Measurements from ENCODE around the gene ADAM12. TPM values are rescaled to one million over a fixed set of nuclear protein-coding genes. Genes with fewer than 3 reads are reported as not detected.

The ADAM12 gene
- total and polyA plus RNA-seq, 8 donors: 0.03 to 3.7 (median 0.15) TPM

DNA sequence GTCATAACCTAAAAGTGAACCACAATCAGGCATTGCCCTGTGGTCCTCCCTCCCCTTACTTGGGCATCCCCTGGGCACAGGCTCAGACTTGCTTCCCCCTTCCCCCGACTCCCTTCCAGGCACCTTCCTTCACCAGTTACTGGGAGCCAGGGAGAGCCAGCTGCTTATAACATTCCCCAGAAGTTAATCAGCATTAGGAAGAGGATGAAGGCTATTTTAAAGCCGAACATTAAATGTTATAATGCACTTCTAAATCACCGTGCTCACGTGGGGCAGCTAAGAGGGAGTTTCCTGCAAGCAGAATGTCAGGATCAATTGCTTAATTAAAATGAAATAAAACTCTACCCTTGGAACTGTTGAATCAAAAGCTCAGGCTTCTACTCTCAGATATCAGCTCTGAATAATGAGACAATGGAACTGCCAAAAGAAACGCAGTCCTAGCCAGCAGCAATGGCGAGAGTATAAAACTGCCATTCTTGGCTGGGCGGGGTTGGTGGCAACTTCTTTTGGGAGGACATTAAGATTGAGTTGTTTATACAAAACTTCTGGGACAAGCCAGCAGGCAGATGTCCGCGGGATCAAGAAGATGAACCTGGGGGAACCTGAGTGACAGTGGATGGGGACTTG lies 322.4 kb downstream of the ADAM12 start:
- Histone ChIP-seq H3K36me3 (no peaks in the 10 kb centered on the region), H3K27me3 (no peaks in the 10 kb centered on the region), H3K9me3 (no peaks in the 10 kb centered on the region), H3K4me1 (peaks cover 0 to 6% (median 0%) of the 10 kb centered on the region in 3 donors), H3K27ac (no peak overlapping the region), H3K4me3 (no peak overlapping the region)
- 71 to 78% methylated on average over 9 of the region's 9 CpGs for WGBS, 2 donors
- TF ChIP-seq, protein P1, sequence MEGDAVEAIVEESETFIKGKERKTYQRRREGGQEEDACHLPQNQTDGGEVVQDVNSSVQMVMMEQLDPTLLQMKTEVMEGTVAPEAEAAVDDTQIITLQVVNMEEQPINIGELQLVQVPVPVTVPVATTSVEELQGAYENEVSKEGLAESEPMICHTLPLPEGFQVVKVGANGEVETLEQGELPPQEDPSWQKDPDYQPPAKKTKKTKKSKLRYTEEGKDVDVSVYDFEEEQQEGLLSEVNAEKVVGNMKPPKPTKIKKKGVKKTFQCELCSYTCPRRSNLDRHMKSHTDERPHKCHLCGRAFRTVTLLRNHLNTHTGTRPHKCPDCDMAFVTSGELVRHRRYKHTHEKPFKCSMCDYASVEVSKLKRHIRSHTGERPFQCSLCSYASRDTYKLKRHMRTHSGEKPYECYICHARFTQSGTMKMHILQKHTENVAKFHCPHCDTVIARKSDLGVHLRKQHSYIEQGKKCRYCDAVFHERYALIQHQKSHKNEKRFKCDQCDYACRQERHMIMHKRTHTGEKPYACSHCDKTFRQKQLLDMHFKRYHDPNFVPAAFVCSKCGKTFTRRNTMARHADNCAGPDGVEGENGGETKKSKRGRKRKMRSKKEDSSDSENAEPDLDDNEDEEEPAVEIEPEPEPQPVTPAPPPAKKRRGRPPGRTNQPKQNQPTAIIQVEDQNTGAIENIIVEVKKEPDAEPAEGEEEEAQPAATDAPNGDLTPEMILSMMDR (IDR thresholded peaks at IDR 0.05): no peak
- ATAC-seq (no peak), DNase-seq (no peak), FAIRE-seq (no peak)
- intact Hi-C loops (cut with DNase I): no loop called here

DNA sequence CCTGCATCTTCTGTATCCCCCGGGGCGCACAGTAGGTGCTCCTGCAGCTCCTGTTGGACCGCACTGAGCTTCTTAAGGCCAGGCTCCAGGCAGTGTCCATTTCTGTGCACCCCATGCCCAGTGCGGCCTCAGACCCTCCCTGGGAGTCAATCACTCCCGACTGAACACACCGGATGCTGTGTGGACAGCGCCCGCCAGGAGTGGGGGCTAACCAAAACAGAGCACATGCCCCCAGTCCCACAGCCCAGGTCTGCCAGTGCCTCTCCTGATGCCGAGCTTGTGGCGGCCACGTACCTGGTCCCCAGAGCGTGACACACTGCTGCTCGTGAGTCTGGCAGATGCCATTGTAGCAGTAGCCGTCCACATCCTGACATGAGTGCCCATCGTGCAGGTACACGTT lies 323.8 kb downstream of the ADAM12 start:
- H3K4me1 ChIP-seq: peaks cover 0 to 6% (median 0%) of the 10 kb centered on the region in 3 donors
- ATAC-seq (no peak), FAIRE-seq (no peak), DNase-seq (peak in 1 of 6 donors; percentile 38)
- H3K4me3 ChIP-seq: no peak overlapping the region
- WGBS, 2 donors: 74 to 81% methylated on average over 16 of the region's 16 CpGs
- intact Hi-C loops (cut with DNase I): no loop called here
- TF ChIP-seq, protein P1 (IDR thresholded peaks at IDR 0.05): no peak
- H3K36me3 ChIP-seq: no peaks in the 10 kb centered on the region
- no peaks in the 10 kb centered on the region for H3K27me3 ChIP-seq
- H3K9me3 ChIP-seq: no peaks in the 10 kb centered on the region
- H3K27ac ChIP-seq: no peak overlapping the region

DNA sequence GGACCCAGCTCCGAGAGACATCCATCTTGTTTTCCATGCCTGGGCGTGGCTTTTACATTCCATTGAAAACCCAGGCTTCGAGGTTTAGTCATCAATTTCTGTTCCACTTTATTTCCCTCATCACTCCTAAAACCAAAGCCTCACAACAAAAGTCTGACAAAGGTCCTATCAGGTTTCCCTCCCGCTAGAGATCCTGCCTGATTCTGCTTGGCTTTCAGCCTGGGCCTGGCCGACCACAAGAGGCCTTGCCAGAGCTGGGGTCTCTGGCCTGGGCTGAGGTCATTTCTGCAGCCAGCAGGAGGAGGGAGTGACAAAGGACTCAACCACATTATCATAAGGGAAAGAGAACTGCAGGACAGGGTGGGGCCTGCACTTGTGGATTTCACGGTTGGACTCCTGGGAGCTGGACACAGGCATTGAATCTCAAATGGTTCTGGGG lies 324.9 kb downstream of the ADAM12 start:
- peaks cover 0 to 6% (median 0%) of the 10 kb centered on the region in 3 donors for H3K4me1 ChIP-seq
- no peaks in the 10 kb centered on the region for H3K9me3 ChIP-seq
- FAIRE-seq (no peak), DNase-seq (no peak), ATAC-seq (no peak)
- H3K4me3 ChIP-seq: no peak overlapping the region
- H3K27ac ChIP-seq: no peak overlapping the region
- intact Hi-C loops (cut with DNase I): no loop called here
- TF ChIP-seq, protein P1 (IDR thresholded peaks at IDR 0.05): no peak
- no peaks in the 10 kb centered on the region for H3K27me3 ChIP-seq
- WGBS, 2 donors: 80 to 83% methylated on average over 6 of the region's 6 CpGs
- H3K36me3 ChIP-seq: no peaks in the 10 kb centered on the region

DNA sequence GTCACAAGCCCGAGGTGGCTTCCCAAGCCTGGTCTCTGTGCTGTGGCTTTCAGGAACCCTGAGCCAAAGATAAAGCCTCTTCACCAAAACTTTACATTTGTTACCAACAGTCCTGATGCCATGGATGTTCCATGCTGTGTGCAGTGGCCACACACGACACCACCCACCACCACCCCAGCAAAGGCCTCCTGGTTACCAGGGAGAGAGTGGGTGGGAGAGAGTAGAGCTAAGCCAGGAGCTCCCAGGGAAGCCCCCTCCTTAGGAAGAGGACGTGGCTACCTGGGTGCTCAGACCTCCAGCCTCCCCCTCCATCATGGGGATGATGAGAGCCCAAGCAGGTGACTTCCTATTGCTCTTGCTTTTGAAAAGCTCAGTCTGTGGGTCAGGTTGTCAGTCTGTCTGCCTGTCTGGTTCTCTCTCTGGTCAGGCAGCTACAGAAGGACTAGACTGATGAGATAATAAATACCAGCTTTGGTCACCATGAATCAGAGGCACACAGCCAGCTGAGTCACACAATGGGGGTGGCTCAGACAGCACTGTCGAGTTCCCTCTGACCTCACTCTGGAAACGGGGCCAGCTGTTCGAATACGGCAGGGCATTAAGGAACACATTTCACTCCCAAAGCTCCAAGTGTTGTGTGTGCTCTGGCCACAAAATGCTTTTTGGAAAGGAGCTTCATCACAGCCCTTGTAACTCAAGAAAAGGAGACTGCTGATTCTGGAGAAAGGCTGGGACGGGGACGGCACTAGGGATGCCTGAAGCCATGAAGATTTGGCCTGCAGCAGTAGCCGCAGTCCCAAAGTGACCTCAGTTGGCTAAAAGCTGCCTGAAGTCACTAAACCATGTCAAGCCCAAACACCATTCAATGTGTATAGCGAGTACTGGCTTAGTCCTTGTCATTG lies 325.9 kb downstream of the ADAM12 start:
- TF ChIP-seq, protein P1 (IDR thresholded peaks at IDR 0.05): no peak

More for the DNA sequence above, 325.9 kb downstream of the ADAM12 start:
- DNase-seq (peak in 5 of 6 donors; percentile 55 to 77 (median 69)), FAIRE-seq (no peak), ATAC-seq (peak in 3 of 4 donors; percentile 87 to 92 (median 89))
- WGBS, 2 donors: 63 to 70% methylated on average over 11 of the region's 11 CpGs
- Histone ChIP-seq H3K27me3 (no peaks in the 10 kb centered on the region), H3K4me3 (no peak overlapping the region), H3K36me3 (no peaks in the 10 kb centered on the region), H3K9me3 (no peaks in the 10 kb centered on the region), H3K4me1 (peaks cover 0 to 6% (median 0%) of the 10 kb centered on the region in 3 donors), H3K27ac (peak overlapping the region in 2 of 4 donors; percentile 60 to 64)
- intact Hi-C loops (cut with DNase I): no loop called here
